HG03432 (cell line): Measurements from ENCODE around the gene SV2B.

Experiments
- ATAC-seq: cut with Tn5 transposase; IDR thresholded peaks from one replicate; pipeline ENCODE4 v1.9.1; 2021; ENCODE audit warnings: mild to moderate bottlenecking, moderate library complexity; ENCODE audit not compliant: unreplicated experiment

SV2B gene

GRCh38 chr15:91184441-91184840 lies 84.4 kb downstream of the SV2B start:
- ATAC-seq = no peak

DNA sequence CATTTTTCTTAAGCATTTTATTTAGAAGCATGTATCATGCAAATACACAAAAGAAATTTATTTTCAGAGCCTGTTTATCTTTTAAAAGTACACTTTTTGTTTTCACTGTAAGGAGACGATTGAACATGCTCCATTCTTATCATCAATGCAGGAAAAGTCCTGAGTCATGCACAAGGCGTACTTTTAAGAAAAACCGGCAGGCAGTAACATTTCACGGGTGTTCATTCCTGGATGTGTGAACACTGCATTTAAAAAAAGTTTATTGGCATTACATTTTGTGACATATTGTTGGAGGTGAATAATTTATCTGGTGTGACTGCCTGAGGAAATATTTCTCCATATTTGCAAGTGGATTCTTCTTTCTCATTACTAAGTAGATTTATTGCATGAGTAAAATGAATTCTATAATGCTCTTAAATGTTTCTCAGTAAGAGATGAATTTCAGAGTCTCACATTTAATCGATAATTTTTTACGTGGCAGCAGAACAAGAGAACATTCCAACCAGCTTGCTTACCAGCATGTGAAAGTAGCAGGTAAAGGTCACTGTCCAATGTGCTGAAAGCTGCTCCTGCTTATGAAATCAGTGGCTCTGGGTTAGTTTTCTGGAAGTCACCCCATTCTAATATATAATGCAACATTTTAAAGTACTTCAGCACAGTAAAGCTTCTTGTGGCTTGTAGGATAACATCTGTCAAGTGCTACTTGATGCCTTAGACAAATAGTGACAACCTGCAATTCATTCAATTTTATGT lies 87.0 kb downstream of the SV2B start:
- ATAC-seq = no peak

DNA sequence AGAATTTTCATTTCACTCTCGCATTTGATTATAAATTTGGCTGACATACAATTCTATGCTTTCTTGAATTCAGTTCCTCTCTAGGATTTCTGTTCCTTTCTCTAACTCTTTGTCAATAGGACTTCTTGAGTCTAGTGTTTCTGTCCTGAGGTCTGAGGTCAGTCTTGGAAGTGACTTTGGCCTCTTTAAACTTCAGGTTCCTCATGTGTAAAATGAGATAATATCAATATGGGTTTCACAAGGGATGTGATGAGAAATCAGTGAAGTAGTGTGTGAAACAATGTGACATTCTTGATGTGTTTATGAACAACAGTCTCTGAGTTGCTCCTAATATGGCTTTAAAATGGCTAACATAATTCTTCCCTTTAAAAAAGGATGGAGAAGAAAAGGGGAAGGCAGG lies 92.2 kb downstream of the SV2B start:
- no peak for ATAC-seq

DNA sequence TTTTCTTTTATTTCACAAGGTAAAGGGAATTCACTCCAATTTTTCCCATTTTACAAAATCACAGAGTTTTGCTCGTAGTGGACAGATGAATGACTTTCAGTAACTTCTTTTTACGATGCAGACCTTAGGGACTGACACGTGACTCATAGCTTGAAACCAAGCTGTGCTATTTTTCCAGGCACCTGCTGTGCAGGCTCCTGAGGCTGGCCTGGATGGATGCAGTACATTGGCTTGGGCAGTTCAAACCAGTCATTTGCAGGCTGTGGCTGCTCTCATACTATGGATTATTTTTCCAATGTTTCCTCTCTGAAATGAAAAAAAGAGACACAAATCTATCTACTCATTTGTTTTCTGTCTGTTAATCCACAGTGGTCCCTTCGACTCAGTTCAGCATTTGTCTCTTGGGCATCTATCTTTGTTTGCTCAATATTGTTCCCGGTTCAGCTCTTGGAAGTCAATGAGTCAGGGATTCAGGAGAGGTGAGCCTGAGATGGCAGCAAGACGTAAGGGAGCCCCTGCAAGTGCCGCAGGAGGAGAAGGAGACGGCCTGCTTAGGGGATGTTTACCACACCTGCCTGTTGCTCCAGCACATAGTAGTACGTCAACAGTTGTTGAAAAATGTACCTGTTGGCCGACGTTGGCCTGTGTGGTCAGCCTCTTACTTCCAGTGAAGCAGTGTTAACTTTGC lies 92.8 kb downstream of the SV2B start:
- no peak for ATAC-seq

DNA sequence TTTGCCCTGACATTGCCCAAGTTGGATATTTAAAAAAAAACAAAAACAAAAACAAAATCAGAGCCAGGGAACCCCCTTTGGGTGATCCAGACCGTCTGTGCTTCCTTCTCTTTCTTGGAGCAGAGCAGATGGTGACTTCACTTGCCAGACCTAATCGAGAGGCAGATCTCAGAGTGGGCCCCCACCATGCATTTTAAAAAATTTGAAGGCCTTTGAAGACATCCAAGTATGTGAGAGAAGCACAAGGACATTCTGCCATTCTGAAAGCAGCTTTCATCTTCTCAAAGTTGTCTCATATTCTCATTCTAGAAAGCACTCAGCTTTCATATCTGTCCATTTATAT lies 93.3 kb downstream of the SV2B start:
- no peak for ATAC-seq

- ATAC-seq = no peak
These were observed 96.1 kb downstream of the SV2B start for GRCh38 chr15:91196127-91196526.

GRCh38 chr15:91196768-91197167 lies 96.7 kb downstream of the SV2B start:
- ATAC-seq = no peak

DNA sequence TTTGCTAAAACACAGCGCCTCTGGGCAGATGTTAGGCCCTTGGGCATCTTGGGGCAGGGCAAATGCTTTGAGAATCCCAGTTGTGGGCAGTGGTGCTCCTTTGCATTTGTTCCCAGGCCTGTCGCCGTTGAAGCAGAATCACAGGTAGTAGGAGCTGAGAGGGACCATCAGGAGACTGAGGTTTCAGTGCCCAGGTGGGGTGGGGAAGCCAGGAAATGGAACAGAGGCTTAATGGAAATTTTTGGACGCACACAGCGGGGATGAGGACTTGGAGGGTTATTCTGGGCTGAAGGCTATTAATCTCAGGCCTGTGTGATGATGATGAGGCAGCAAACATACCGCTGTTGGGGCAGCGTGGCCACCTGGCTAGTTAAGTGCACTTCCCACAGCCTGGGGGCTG lies 99.5 kb downstream of the SV2B start:
- no peak for ATAC-seq

DNA sequence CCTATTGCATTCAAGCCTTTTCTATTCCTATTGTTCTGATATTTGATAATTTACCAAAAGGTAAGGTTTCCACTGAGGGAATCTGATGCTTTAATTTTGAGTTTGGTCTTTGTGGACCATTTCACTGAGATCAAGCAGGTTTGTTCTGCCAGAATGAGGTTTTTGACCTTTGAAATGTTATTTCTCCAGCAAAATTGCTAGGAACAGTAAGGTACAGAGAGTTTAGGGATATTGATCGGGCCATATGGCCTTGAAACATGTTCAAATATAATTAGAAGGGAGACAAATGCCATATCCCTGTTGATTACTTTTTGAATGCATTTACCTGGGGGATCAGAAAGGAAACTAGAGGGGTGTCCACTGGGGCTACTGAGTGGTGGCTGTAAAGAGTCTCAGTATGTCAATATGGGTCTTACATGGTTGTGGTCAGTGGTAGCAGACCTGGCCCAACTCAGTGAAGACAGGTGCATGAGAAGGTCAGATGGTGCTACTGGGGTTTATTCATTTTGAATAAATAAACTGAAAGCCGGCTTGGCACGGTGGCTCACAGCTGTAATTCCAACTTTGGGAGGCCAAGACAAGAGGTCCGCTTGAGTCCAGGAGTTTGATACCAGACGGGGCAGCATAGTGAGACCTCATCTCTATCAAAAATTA lies 100.2 kb downstream of the SV2B start:
- no peak for ATAC-seq

DNA sequence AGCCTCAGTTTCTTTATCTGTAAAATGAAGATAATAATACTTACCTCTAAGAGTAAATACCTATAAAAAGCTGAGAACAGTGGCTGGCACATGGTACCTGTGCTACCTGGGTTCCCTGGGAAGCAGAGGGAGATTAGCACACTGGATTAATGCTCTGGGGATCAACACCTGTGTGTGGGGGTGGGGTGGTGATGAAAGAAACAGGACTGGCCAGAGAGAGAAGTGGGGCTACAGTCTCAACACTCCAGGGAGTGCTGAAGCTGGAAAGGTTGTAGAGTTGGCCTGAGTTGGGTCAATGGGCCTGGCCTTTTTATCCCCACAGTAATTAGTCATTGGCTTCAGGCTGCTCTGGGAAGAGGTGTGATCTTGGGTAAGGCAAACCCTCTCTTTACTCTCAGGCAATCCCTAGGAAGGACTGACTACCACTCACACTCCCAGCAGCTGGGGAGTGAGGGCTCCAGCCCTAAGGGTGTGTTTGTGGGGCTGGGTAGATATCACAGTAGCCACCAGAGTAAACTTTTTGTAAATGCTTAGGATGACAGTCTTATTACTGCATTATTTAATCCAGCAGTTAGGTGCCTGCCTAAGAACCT lies 102.5 kb downstream of the SV2B start:
- ATAC-seq = no peak

DNA sequence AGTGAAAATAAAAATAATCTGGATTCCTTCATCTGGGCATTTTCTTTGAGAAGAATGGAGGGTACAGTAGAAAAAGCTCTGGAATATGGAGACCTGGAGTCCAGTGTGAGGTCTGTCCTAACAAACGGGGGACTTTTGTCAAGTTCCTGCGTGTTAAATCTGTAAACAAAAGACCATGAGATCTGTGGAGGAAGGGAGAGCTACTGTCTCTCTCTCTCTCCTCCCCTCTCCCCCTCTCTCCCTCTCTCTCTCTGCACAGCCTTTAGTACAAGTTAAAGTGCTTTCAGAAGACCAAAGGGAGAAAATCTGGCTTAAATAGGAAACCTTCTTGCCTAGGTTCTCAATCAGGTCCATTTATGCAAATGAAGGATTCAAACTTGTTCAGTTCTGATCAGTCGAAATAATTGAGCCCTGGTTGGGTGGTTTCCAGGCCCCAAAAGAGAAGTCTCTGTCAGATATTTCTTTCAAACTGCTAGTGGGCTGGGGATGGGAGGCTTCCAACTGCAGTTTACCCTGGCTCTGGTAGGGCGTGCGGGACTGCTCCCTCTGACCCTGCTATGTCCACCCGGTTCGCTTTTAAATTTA lies 103.7 kb downstream of the SV2B start:
- ATAC-seq = no peak

GRCh38 chr15:91208371-91208770 lies 108.3 kb downstream of the SV2B start:
- ATAC-seq = no peak

- ATAC-seq = no peak
These were observed 109.3 kb downstream of the SV2B start for GRCh38 chr15:91209318-91209717.

- no peak for ATAC-seq
These were observed 109.7 kb downstream of the SV2B start for GRCh38 chr15:91209726-91210125.

- ATAC-seq = no peak
These were observed 114.9 kb downstream of the SV2B start for GRCh38 chr15:91214675-91215590.

GRCh38 chr15:91216000-91216399 lies 115.9 kb downstream of the SV2B start:
- ATAC-seq = no peak

GRCh38 chr15:91219206-91219605 lies 119.1 kb downstream of the SV2B start:
- no peak for ATAC-seq

GRCh38 chr15:91222052-91222451 lies 122.0 kb downstream of the SV2B start:
- no peak for ATAC-seq

- no peak for ATAC-seq
These were observed 123.8 kb downstream of the SV2B start for GRCh38 chr15:91223863-91224262.

- ATAC-seq = peak; percentile 48
These were observed 124.8 kb downstream of the SV2B start for GRCh38 chr15:91224755-91225380.
